ENCODE measurements around the gene RHOT2.

Gene RHOT2

GRCh38 chr16:700684-701584 is 33.0 kb downstream of the RHOT2 start:
- DNase-seq (ENCODE audit: low spot score) = no peak

- no peak for DNase-seq (ENCODE audit: low spot score)
These were observed 34.4 kb downstream of the RHOT2 start for GRCh38 chr16:702341-702740.

GRCh38 chr16:703406-703805 is 35.5 kb downstream of the RHOT2 start:
- no peak for DNase-seq (ENCODE audit: low spot score)

- no peak for DNase-seq (ENCODE audit: low spot score)
These were observed 36.1 kb downstream of the RHOT2 start for GRCh38 chr16:704047-704446.

GRCh38 chr16:704552-705380 is 36.8 kb downstream of the RHOT2 start:
- peak; percentile 77 for DNase-seq (ENCODE audit: low spot score)

GRCh38 chr16:705431-706188 is 37.7 kb downstream of the RHOT2 start, which contains the start of gene FBXL16:
Gene FBXL16 (minus strand): TSS chr16:705801. CDS start chr16:697405, 8,396 bp downstream.
- DNase-seq (ENCODE audit: low spot score) = no peak

- DNase-seq (ENCODE audit: low spot score) = peak; percentile 56
These were observed 38.5 kb downstream of the RHOT2 start for GRCh38 chr16:706189-707061.

GRCh38 chr16:707062-707538 is 39.2 kb downstream of the RHOT2 start:
- DNase-seq (ENCODE audit: low spot score) = no peak

GRCh38 chr16:708019-708418 is 40.1 kb downstream of the RHOT2 start:
- DNase-seq (ENCODE audit: low spot score) = no peak

GRCh38 chr16:708959-709358 is 41.0 kb downstream of the RHOT2 start:
- DNase-seq (ENCODE audit: low spot score) = no peak

- DNase-seq (ENCODE audit: low spot score) = peak; percentile 98
These were observed 41.9 kb downstream of the RHOT2 start for GRCh38 chr16:709566-710499.

- no peak for DNase-seq (ENCODE audit: low spot score)
These were observed 42.7 kb downstream of the RHOT2 start for GRCh38 chr16:710500-711075.

- no peak for DNase-seq (ENCODE audit: low spot score)
These were observed 43.2 kb downstream of the RHOT2 start for GRCh38 chr16:711084-711483.

GRCh38 chr16:711548-712320 is 43.8 kb downstream of the RHOT2 start:
- DNase-seq (ENCODE audit: low spot score) = peak; percentile 78

- peak; percentile 84 for DNase-seq (ENCODE audit: low spot score)
These were observed 44.9 kb downstream of the RHOT2 start for GRCh38 chr16:712740-713250.

GRCh38 chr16:714079-714478 is 46.1 kb downstream of the RHOT2 start:
- DNase-seq (ENCODE audit: low spot score) = no peak

- peak; percentile 82 for DNase-seq (ENCODE audit: low spot score)
These were observed 46.9 kb downstream of the RHOT2 start, which contains the start of gene METRN for GRCh38 chr16:714558-715476. Gene METRN (plus strand): TSS chr16:715118. CDS start chr16:715290, 172 bp downstream.

Data from cerebellar cortex (tissue), 1 donor.